GM12801 (cell line): ENCODE measurements around the gene ADPRH.

Experiments used
- CTCF ChIP-seq: IDR thresholded peaks from one replicate; pipeline ENCODE4 v1.5.1; 2011; ENCODE audit warnings: control low read depth; ENCODE audit not compliant: insufficient read length; ENCODE audit errors: extremely low read depth

The ADPRH gene

GRCh38 chr3:119580067-119580760 is 922 bp downstream of the ADPRH start:
- TF ChIP-seq CTCF: no peak

DNA sequence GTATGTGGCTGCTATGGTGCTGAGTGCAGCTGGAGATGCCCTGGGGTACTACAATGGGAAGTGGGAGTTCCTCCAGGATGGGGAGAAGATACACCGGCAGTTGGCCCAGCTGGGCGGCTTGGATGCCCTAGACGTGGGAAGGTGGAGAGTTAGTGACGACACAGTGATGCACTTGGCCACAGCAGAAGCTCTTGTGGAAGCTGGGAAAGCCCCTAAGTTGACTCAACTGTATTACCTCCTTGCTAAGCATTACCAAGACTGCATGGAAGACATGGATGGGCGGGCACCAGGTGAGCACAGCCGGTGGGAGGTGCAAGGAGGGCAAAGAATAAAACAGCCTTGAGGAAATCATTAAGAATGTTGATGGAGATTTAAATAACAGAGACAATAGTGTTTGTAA is 2.9 kb downstream of the ADPRH start:
- no peak for TF ChIP-seq CTCF

GRCh38 chr3:119585208-119585607 is 5.9 kb downstream of the ADPRH start:
- no peak for TF ChIP-seq CTCF

DNA sequence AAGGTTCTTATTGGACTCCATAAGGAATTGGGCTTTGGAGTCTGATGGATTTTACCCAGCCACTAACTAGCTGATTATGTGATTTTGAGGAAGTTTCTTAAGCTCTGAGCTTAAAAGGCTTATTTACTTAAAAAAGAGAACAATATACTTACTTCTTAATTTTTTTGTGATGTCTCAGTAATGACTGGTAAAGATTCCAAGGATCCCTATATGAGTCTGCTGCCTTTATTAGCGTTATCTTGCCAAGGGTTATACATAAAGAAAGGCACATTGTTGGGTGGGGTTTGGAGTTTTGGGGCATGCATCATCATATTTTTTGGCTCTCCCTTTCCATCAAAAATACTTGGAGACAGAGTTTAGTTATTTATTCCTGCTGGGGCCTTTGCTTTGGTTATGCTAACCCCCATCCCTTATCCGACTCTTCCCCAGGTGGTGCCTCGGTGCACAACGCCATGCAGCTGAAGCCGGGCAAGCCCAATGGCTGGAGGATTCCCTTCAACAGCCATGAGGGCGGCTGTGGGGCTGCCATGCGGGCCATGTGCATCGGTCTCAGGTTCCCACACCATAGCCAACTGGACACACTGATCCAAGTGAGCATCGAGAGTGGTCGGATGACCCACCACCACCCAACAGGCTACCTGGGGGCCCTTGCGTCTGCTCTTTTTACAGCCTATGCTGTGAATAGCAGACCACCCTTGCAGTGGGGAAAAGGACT is 6.7 kb downstream of the ADPRH start:
- no peak for TF ChIP-seq CTCF

GRCh38 chr3:119586733-119587172 is 7.5 kb downstream of the ADPRH start:
- TF ChIP-seq CTCF: no peak

DNA sequence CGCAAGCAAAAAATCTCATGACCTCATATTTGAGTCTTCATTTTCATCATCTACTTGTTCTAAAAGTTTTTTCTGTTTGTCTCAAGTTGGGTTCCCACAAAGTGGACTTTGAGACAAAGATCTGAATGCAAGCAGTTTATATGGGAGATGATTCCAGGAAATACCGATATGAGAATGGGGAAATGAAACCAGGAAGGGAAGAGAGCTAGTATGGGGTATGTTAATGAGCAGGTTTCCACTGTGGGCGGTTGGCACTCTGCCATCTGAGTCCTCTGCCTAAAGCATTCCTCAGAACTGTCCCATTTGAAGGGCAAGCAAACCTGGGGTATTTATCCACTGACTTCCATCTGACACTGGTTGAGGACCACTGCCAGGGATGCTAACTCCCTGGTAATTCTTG is 8.8 kb downstream of the ADPRH start:
- no peak for TF ChIP-seq CTCF

DNA sequence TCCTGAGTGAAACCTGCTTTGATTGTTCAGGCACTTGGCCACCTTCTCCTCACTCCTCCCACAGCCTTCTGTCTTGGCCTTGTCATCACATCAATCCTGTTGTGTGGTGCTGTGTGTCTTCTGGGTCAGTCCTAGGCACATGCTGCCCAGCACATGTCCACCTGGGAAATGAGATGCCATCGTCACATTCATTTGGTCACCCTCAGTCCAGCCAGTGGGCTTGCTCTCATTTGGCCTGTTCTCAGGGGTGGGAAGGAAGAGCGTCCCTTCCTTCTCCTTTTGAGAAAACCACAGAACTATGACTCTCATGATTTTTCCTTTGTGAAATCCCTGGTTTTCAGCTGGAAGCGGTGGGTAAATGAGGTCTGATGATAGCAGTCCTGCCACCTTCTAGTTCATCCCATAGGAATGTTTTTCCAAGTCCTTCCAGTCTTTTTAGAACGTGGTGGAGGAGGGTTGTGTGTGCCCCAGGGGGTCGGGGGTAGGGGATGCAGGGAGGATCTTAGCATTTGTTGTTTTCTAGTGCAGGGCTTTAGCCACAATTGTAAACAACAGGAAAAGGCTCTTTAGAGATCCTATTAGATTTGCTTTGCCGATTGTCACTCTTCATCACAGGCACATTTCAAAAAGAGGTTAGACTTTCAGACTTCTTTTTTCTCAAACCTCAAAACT is 9.9 kb downstream of the ADPRH start:
- TF ChIP-seq CTCF: no peak
